H1 (cell line): ENCODE results near the gene PSKH1. TPM values are rescaled to one million over a fixed set of nuclear protein-coding genes. Genes with fewer than 3 reads are reported as not detected.
A peak's percentile ranks its signal among the peaks of the same experiment; 100 is the strongest.

Experiments
- CTCF ChIA-PET: fragments of 300-600 bp; sonication (Branson Sonifier 250); formaldehyde crosslinking; loops from one replicate; lab custom pipeline; 2021; ENCODE audit not compliant: partially characterized antibody; lab: Charles Lee
- POLR2A ChIA-PET: fragments of 300-600 bp; sonication (Branson Sonifier 250); formaldehyde crosslinking; loops from one replicate; lab custom pipeline; 2021; ENCODE audit warnings: inconsistent platforms; ENCODE audit not compliant: partially characterized antibody; lab: Charles Lee
- DNase-seq, 2 experiments: peaks; one replicate each; pipeline versions ENCODE4 v3.0.0 to v3.0.0-alpha.2; 2010 to 2022; ENCODE audit warnings: low spot score in 2 of 2, low read depth in 1 of 2, mixed read lengths in 1 of 2
- FAIRE-seq: peaks from 2 replicates; lab custom pipeline; 2011; peaks lifted over from hg19 to GRCh38; lab: Jason Lieb, UNC
- H2AFZ ChIP-seq: 2 replicates; pipeline ENCODE4 v1.8.1; 2012; ENCODE audit warnings: low read length, inconsistent platforms
- H2AK5ac ChIP-seq: 2 replicates; pipeline ENCODE4 v1.6.1; 2013; ENCODE audit warnings: low read depth, low read length
- H2BK120ac ChIP-seq: replicated peaks from 2 replicates; pipeline ENCODE3; 2013; ENCODE audit warnings: low read depth, low read length, inconsistent platforms
- H2BK12ac ChIP-seq: 2 replicates; pipeline ENCODE4 v1.6.1; 2013; ENCODE audit warnings: low read depth, low read length
- H2BK15ac ChIP-seq: 2 replicates; pipeline ENCODE4 v1.6.1; 2013; ENCODE audit warnings: low read length
- H2BK20ac ChIP-seq: 2 replicates; pipeline ENCODE4 v1.6.1; 2013; ENCODE audit warnings: low read length
- H2BK5ac ChIP-seq: 2 replicates; pipeline ENCODE4 v1.6.1; 2013; ENCODE audit warnings: low read depth, low read length
- H3K14ac ChIP-seq: 2 replicates; pipeline ENCODE4 v1.6.1; 2013; ENCODE audit warnings: inconsistent platforms; ENCODE audit not compliant: insufficient read length
- H3K18ac ChIP-seq: 2 replicates; pipeline ENCODE4 v1.6.1; 2013; ENCODE audit warnings: low read length; ENCODE audit errors: extremely low read depth
- H3K23ac ChIP-seq: 2 replicates; pipeline ENCODE4 v1.6.1; 2013; ENCODE audit warnings: inconsistent platforms; ENCODE audit not compliant: insufficient read length
- H3K23me2 ChIP-seq: 2 replicates; pipeline ENCODE4 v1.6.1; 2013; ENCODE audit warnings: low read depth, low read length
- H3K27ac ChIP-seq: 2 replicates; pipeline ENCODE4 v1.6.1; 2011; ENCODE audit warnings: low read depth, low read length, inconsistent platforms
- H3K27me3 ChIP-seq, 4 experiments: replicated peaks in 1 of 4; 1 replicate in 1 of 4; 2 replicates in 3 of 4; pipeline versions ENCODE4 v1.6.1 to v1.8.1; 2011 to 2013; ENCODE audit warnings: low read length in 3 of 4, mild to moderate bottlenecking in 3 of 4, inconsistent platforms in 2 of 4, mixed read lengths in 2 of 4, moderate library complexity in 1 of 4; ENCODE audit not compliant: control insufficient read depth in 3 of 4, insufficient read depth in 3 of 4; ENCODE audit errors: extremely low read depth in 1 of 4
- H3K36me3 ChIP-seq, 4 experiments: 2 replicates each; pipeline versions ENCODE4 v1.6.1 to v1.8.1; 2011 to 2013; ENCODE audit warnings: mild to moderate bottlenecking in 4 of 4, low read length in 3 of 4, moderate library complexity in 2 of 4, control low read depth in 1 of 4, inconsistent platforms in 1 of 4; ENCODE audit not compliant: insufficient read depth in 4 of 4, control insufficient read depth in 2 of 4
- H3K4ac ChIP-seq: replicated peaks from 2 replicates; pipeline ENCODE3; 2013; ENCODE audit warnings: low read length, low read depth, mixed read lengths, inconsistent platforms; ENCODE audit not compliant: insufficient read length
- H3K4me1 ChIP-seq, 4 experiments: replicated peaks in 1 of 4; 1 replicate in 1 of 4; 2 replicates in 3 of 4; pipeline versions ENCODE4 v1.6.1 to v1.8.1; 2011 to 2013; ENCODE audit warnings: low read length in 3 of 4, inconsistent platforms in 2 of 4, mixed read lengths in 1 of 4; ENCODE audit not compliant: insufficient read depth in 4 of 4, control insufficient read depth in 3 of 4
- H3K4me2 ChIP-seq, 2 experiments: 2 replicates each; pipeline versions ENCODE4 v1.6.1 to v1.8.1; 2011 to 2013; ENCODE audit warnings: low read depth in 2 of 2, low read length in 2 of 2, control low read depth in 1 of 2, inconsistent platforms in 1 of 2, mild to moderate bottlenecking in 1 of 2; ENCODE audit not compliant: insufficient read depth in 1 of 2
- H3K4me3 ChIP-seq, 4 experiments: fragments of 200-600, 300-600 bp in 1 of 4; sonication (generic), shearing (Covaris generic), sonication (Bioruptor Twin) in 1 of 4; 2 replicates each; pipeline versions ENCODE4 v1.5.1 to v1.8.1; 2011 to 2016; ENCODE audit warnings: low read length in 4 of 4, low read depth in 3 of 4, control low read depth in 2 of 4, inconsistent platforms in 2 of 4, mild to moderate bottlenecking in 2 of 4, mixed read lengths in 1 of 4, moderate library complexity in 1 of 4; ENCODE audit not compliant: insufficient read depth in 2 of 4; ENCODE audit errors: extremely low read depth in 1 of 4
- H3K56ac ChIP-seq: replicated peaks from 2 replicates; pipeline ENCODE3; 2013; ENCODE audit warnings: low read depth, mild to moderate bottlenecking, mixed read lengths, low read length, inconsistent platforms; ENCODE audit not compliant: insufficient read length
- H3K79me1 ChIP-seq: 2 replicates; pipeline ENCODE4 v1.6.1; 2013; ENCODE audit warnings: low read depth, low read length, control low read depth
- H3K79me2 ChIP-seq, 2 experiments: 2 replicates each; pipeline versions ENCODE4 v1.6.1 to v1.8.1; 2012 to 2013; ENCODE audit warnings: low read length in 2 of 2, mild to moderate bottlenecking in 2 of 2, inconsistent platforms in 1 of 2; ENCODE audit not compliant: insufficient read depth in 2 of 2, control insufficient read depth in 1 of 2
- H3K9ac ChIP-seq, 4 experiments: replicated peaks in 1 of 4; 1 replicate in 1 of 4; 2 replicates in 3 of 4; pipeline versions ENCODE4 v1.6.1 to v1.8.1; 2011 to 2013; ENCODE audit warnings: low read depth in 3 of 4, low read length in 3 of 4, control low read depth in 2 of 4, mild to moderate bottlenecking in 2 of 4, moderate library complexity in 2 of 4, inconsistent platforms in 1 of 4; ENCODE audit errors: extremely low read depth in 1 of 4
- H3K9me3 ChIP-seq, 2 experiments: 2 replicates each; pipeline versions ENCODE4 v1.6.1 to v1.8.1; 2012 to 2013; ENCODE audit warnings: mild to moderate bottlenecking in 2 of 2, moderate library complexity in 2 of 2, control low read depth in 1 of 2, inconsistent platforms in 1 of 2, low read depth in 1 of 2, low read length in 1 of 2, mixed read lengths in 1 of 2; ENCODE audit not compliant: insufficient read depth in 2 of 2
- H4K20me1 ChIP-seq, 2 experiments: replicated peaks in 1 of 2; 2 replicates each; pipeline versions ENCODE3 to v1.8.1; 2011 to 2013; ENCODE audit warnings: inconsistent platforms in 2 of 2, low read length in 2 of 2, mild to moderate bottlenecking in 1 of 2; ENCODE audit not compliant: insufficient read depth in 2 of 2, control insufficient read depth in 1 of 2
- H4K5ac ChIP-seq: 2 replicates; pipeline ENCODE4 v1.6.1; 2013; ENCODE audit warnings: low read length, low read depth, mixed read lengths, inconsistent platforms; ENCODE audit not compliant: insufficient read length
- H4K8ac ChIP-seq: 2 replicates; pipeline ENCODE4 v1.8.0; 2013; ENCODE audit warnings: mild to moderate bottlenecking, moderate library complexity, low read length, inconsistent platforms; ENCODE audit not compliant: insufficient read depth; ENCODE audit errors: extremely low read depth
- H4K91ac ChIP-seq: replicated peaks from 2 replicates; pipeline ENCODE3; 2013; ENCODE audit warnings: low read length, mixed read lengths, inconsistent platforms; ENCODE audit not compliant: insufficient read length
- CBX5 ChIP-seq: fragments of 300-800, 300-1000 bp; sonication (generic); IDR thresholded peaks from 2 replicates; pipeline ENCODE4 v1.7.1; 2016; ENCODE audit warnings: antibody characterized with exemption, low read length, low read depth
- CEBPB ChIP-seq: IDR thresholded peaks from 2 replicates; pipeline ENCODE4 v1.6.1; 2012; ENCODE audit warnings: low read depth, low read length
- CREB1 ChIP-seq: IDR thresholded peaks from 2 replicates; pipeline ENCODE4 v1.6.1; 2012; ENCODE audit warnings: inconsistent platforms
- CTCF ChIP-seq, 3 experiments: IDR thresholded peaks; 1 replicate in 2 of 3; 2 replicates in 1 of 3; pipeline versions ENCODE4 v1.5.1 to v1.6.1; 2011; ENCODE audit warnings: low read length in 3 of 3, mild to moderate bottlenecking in 3 of 3, inconsistent platforms in 2 of 3, low read depth in 1 of 3, moderate library complexity in 1 of 3; ENCODE audit not compliant: insufficient read depth in 1 of 3; ENCODE audit errors: control extremely low read depth in 1 of 3
- EZH2 ChIP-seq: fragments of 200-600 bp; sonication (generic); IDR thresholded peaks from 2 replicates; pipeline ENCODE4 v1.7.1; 2012; ENCODE audit warnings: low read depth, mild to moderate bottlenecking, moderate library complexity, low read length, inconsistent platforms; ENCODE audit not compliant: severe bottlenecking
- MAX ChIP-seq: IDR thresholded peaks from 2 replicates; pipeline ENCODE4 v1.6.1; 2012; ENCODE audit warnings: inconsistent platforms
- POLR2A ChIP-seq, 2 experiments: IDR thresholded peaks; 1 replicate in 1 of 2; 2 replicates in 1 of 2; pipeline ENCODE4 v1.6.1; 2011; ENCODE audit warnings: low read depth in 2 of 2, low read length in 2 of 2, mild to moderate bottlenecking in 2 of 2; ENCODE audit errors: control extremely low read depth in 1 of 2
- SIX5 ChIP-seq: IDR thresholded peaks from 2 replicates; pipeline ENCODE4 v1.6.1; 2011; ENCODE audit warnings: mild to moderate bottlenecking, low read depth, low read length
- TAF7 ChIP-seq: optimal IDR thresholded peaks from 2 replicates; pipeline ENCODE3; 2011; ENCODE audit warnings: low read depth, mild to moderate bottlenecking, inconsistent platforms, low read length, moderate library complexity, borderline replicate concordance
- WGBS, 2 experiments: shearing (Covaris generic) in 1 of 2; methylation state at CpG; one replicate each; pipeline versions ENCODE4 v1.1.6 to v1.1.7; 2013 to 2015; ENCODE audit warnings: low lambda C conversion rate in 2 of 2, mixed read lengths in 2 of 2, inconsistent platforms in 1 of 2, low coverage in 1 of 2, missing lambda C conversion rate in 1 of 2; ENCODE audit not compliant: insufficient replicate concordance in 2 of 2, insufficient coverage in 1 of 2, insufficient read length in 1 of 2; ENCODE audit errors: extremely low coverage in 1 of 2, missing lambda C conversion rate in 1 of 2; 5-methylcytosine and 5-hydroxymethylcytosine counted together
- polyA plus RNA-seq, 7 experiments: library from polyadenylated mRNA; depleted of rRNA in 3 of 7; stranded (reverse) in 5 of 7; unstranded in 2 of 7; fragments of >200 nt in 5 of 7; fragments of 200-250 nt in 2 of 7; gene quantifications; 1 replicate in 5 of 7; 2 replicates in 1 of 7; 4 replicates in 1 of 7; pipeline versions ENCODE4 v1.2.1 to v1.2.3, GENCODE V29; 2011 to 2013; ENCODE audit warnings: missing spikeins in 2 of 7, mixed read lengths in 2 of 7
- total RNA-seq: library from RNA; stranded (reverse); fragmentation: NEBNext Ultra II Directional; extraction: Animal tissue kit (Norgen Biotek cat#: 25700); gene quantifications from 2 replicates; pipeline ENCODE4 v1.2.1, GENCODE V29; 2021

The PSKH1 gene
- total and polyA plus RNA-seq, 2 of the 8 experiments (the other 6 are each of a cell fraction or from before 2014, with no cell fraction given) = 24.8 to 51.0 TPM

GRCh38 chr16:67967183-67967957 lies 74.3 kb downstream of the PSKH1 start:
- FAIRE-seq = no peak
- POLR2A ChIA-PET = interaction anchor here (0.7 to 3.9 kb wide), 10 partner anchors 10 to 270 kb away, joined by 3 to 26 read pairs (median 5); partner anchors contain the start of genes DDX28, DUS2 and PSMB10

More at GRCh38 chr16:67967183-67967957, 74.3 kb downstream of the PSKH1 start:
- Histone ChIP-seq H3K79me1 (peaks cover 20% of the 10 kb centered on the region; the same call in 1 of the 2 replicates), H2BK20ac (no peak overlapping the region), H3K79me2 (peaks cover 0 to 4% of the 10 kb centered on the region in 2 experiments; a peak in 2 of 4 replicates), H3K14ac (no peak overlapping the region), H4K91ac (no peak overlapping the region), H3K23me2 (peaks cover 7% of the 10 kb centered on the region; the same call in 1 of the 2 replicates), H3K27ac (no peak overlapping the region), H3K18ac (0 out of 2 replicates have a peak overlapping the region, but pooled peaks have one; percentile 32), H3K9me3 (no peaks in the 10 kb centered on the region), H2AFZ (no peak overlapping the region), H3K56ac (no peak overlapping the region), H3K36me3 (peaks cover 0 to 4% (median 1%) of the 10 kb centered on the region in 4 experiments; a peak in 2 of 8 replicates), H2AK5ac (peak overlapping the region; percentile 71), H3K9ac (peak overlapping the region; percentile 14 to 68 (median 50); a peak in 5 of 7 replicates), H4K20me1 (peaks cover 0 to 21% of the 10 kb centered on the region in 2 experiments), H2BK5ac (peak overlapping the region; percentile 90; the same call in 1 of the 2 replicates), H2BK12ac (peak overlapping the region; percentile 70; the same call in 1 of the 2 replicates), H3K4me3 (peak overlapping the region; percentile 48 to 67 (median 64)), H3K4me1 (peaks cover 6 to 25% (median 19%) of the 10 kb centered on the region in 4 experiments), H4K5ac (no peak overlapping the region), H3K4ac (no peak overlapping the region), H2BK120ac (no peak overlapping the region), H3K27me3 (no peaks in the 10 kb centered on the region), H4K8ac (no peak overlapping the region), H3K23ac (no peak overlapping the region), H2BK15ac (0 out of 2 replicates have a peak overlapping the region, but pooled peaks have one; percentile 12), H3K4me2 (peak overlapping the region; percentile 75 to 77)
- no peak for DNase-seq
- no peak for TF ChIP-seq SIX5
- TF ChIP-seq EZH2 = no peak
- no peak for TF ChIP-seq CBX5
- TF ChIP-seq TAF7 = no peak
- no peak for TF ChIP-seq CREB1
- no peak for TF ChIP-seq POLR2A (IDR thresholded peaks at IDR 0.05; ENCODE audit: control extremely low read depth in 1 of 2, low read depth in 2 of 2, low read length in 2 of 2)
- TF ChIP-seq CEBPB = no peak
- TF ChIP-seq CTCF (IDR thresholded peaks at IDR 0.05; ENCODE audit: control extremely low read depth in 1 of 3, insufficient read depth in 1 of 3, low read depth in 1 of 3, low read length in 3 of 3) = no peak
- no peak for TF ChIP-seq MAX
- 39% methylated on average over 18 of the region's 18 CpGs; no CpG with 5 or more reads in 1 of the 2 experiments for WGBS, 2 experiments
- CTCF ChIA-PET = interaction anchor here (0.8 to 10.9 kb wide), 5 partner anchors 13 to 110 kb away, joined by 3 to 90 read pairs (median 7); partner anchors contain the start of genes DPEP3 and LCAT
